ENCODE data around the gene CIAO2B.
A peak's percentile ranks its signal among the peaks of the same experiment; 100 is the strongest.
"Not testable (repeated sequence)": the region's sequence is repeated elsewhere in the genome, so short reads cannot be mapped to it uniquely, and the experiment has no call there.

The CIAO2B gene

GRCh38 chr16:66903544-66904427 lies 30.4 kb downstream of the CIAO2B start:
- no peak for DNase-seq (ENCODE audit: low spot score)

- DNase-seq (ENCODE audit: low spot score): no peak
Observed at GRCh38 chr16:66902648-66903543, 31.3 kb downstream of the CIAO2B start.

- DNase-seq (ENCODE audit: low spot score): no peak
Observed at GRCh38 chr16:66901626-66902025, 32.6 kb downstream of the CIAO2B start.

- DNase-seq (ENCODE audit: low spot score): no peak
Observed at GRCh38 chr16:66900721-66901441, 33.3 kb downstream of the CIAO2B start.

- DNase-seq (ENCODE audit: low spot score): peak; percentile 72
Observed at GRCh38 chr16:66899945-66900710, 34.1 kb downstream of the CIAO2B start.

- DNase-seq (ENCODE audit: low spot score): no peak
Observed at GRCh38 chr16:66899310-66899944, 34.8 kb downstream of the CIAO2B start.

GRCh38 chr16:66898933-66899309 lies 35.3 kb downstream of the CIAO2B start:
- no peak for DNase-seq (ENCODE audit: low spot score)

GRCh38 chr16:66898207-66898606 lies 36.0 kb downstream of the CIAO2B start:
- no peak for DNase-seq (ENCODE audit: low spot score)

- not testable (repeated sequence) for DNase-seq (ENCODE audit: low spot score)
Observed at GRCh38 chr16:66896682-66897081, 37.5 kb downstream of the CIAO2B start.

GRCh38 chr16:66895999-66896398 lies 38.2 kb downstream of the CIAO2B start:
- no peak for DNase-seq (ENCODE audit: low spot score)

- no peak for DNase-seq (ENCODE audit: low spot score)
Observed at GRCh38 chr16:66895689-66895979, 38.6 kb downstream of the CIAO2B start.

GRCh38 chr16:66894948-66895688 lies 39.1 kb downstream of the CIAO2B start:
- peak; percentile 74 for DNase-seq (ENCODE audit: low spot score)

- DNase-seq (ENCODE audit: low spot score): no peak
Observed at GRCh38 chr16:66894055-66894454, 40.1 kb downstream of the CIAO2B start.

GRCh38 chr16:66891797-66892196 lies 42.4 kb downstream of the CIAO2B start:
- no peak for DNase-seq (ENCODE audit: low spot score)

GRCh38 chr16:66891360-66891759 lies 42.8 kb downstream of the CIAO2B start:
- no peak for DNase-seq (ENCODE audit: low spot score)

- DNase-seq (ENCODE audit: low spot score): no peak
Observed at GRCh38 chr16:66890799-66891198, 43.4 kb downstream of the CIAO2B start.

GRCh38 chr16:66889622-66890021 lies 44.6 kb downstream of the CIAO2B start:
- DNase-seq (ENCODE audit: low spot score): no peak

GRCh38 chr16:66888647-66889615 lies 45.3 kb downstream of the CIAO2B start:
- DNase-seq (ENCODE audit: low spot score): no peak

- DNase-seq (ENCODE audit: low spot score): no peak
Observed at GRCh38 chr16:66886914-66887313, 47.3 kb downstream of the CIAO2B start.

Measured in AG08396 (cell line).